ENCODE data around the gene CALN1. TPM values are rescaled to one million over a fixed set of nuclear protein-coding genes. Genes with fewer than 3 reads are reported as not detected.

CALN1 gene
- total RNA-seq, 2 experiments from 2014 or later = not detected

DNA sequence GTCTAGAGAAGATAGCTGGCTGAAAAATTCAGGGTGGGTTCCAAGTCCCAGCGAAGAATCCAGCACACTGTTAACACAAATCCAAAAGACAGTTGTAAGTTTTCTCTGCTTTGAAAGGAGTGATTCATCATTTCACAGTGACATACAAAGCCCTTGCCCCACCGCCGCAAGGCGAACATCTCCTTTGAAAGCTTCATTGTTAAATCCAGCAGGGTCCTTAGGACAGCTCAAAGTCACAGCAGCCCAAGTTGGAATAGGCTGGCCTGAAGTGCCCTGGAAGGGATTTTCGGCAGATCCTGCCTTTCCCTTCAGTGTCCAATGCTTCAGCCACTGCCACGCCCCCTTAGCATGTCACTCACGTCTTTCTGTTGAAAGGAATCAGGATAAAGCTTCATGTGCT, 526.1 kb downstream of the CALN1 start:
- ATAC-seq = no peak
- CTCF ChIA-PET = no interaction called here
- H3K4me3 Mint-ChIP-seq = no peak overlapping the region

DNA sequence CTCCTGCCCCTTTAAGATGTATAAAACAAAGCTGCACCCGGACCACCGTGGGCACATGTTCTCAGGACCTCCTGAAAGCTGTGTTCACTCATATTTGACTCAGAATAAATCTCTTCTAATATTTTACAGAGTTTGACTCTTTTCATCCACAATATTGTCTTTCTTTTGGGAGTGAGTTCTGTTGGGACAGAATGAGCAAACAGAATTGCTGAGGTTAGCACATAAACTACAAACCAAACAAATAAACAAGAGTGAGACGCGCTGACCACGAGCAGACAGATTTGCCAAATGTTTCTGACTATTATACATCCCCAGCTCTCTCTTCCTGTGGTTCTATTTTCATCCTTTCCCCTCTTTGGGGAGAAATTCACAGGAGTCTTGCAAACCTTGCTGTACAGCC, 526.7 kb downstream of the CALN1 start:
- ATAC-seq (no peak), DNase-seq (no peak)
- no peaks in the 10 kb centered on the region for H3K36me3 Mint-ChIP-seq (ENCODE audit: low read depth)
- peaks cover 9% of the 10 kb centered on the region for H3K9me3 Mint-ChIP-seq (ENCODE audit: insufficient read depth)
- ChIA-PET POLR2A (no interaction called here), CTCF (no interaction called here)
- no peak overlapping the region for H3K4me3 Mint-ChIP-seq
- no peak overlapping the region for H3K27ac Mint-ChIP-seq
- H3K4me1 Mint-ChIP-seq (ENCODE audit: low read depth) = no peaks in the 10 kb centered on the region
- no peaks in the 10 kb centered on the region for H3K27me3 Mint-ChIP-seq (ENCODE audit: low read depth)

More for the DNA sequence above, 526.1 kb downstream of the CALN1 start:
- POLR2A ChIA-PET = no interaction called here
- peaks cover 9% of the 10 kb centered on the region for H3K9me3 Mint-ChIP-seq (ENCODE audit: insufficient read depth)
- H3K36me3 Mint-ChIP-seq (ENCODE audit: low read depth) = no peaks in the 10 kb centered on the region
- no peaks in the 10 kb centered on the region for H3K27me3 Mint-ChIP-seq (ENCODE audit: low read depth)
- no peak for DNase-seq
- H3K27ac Mint-ChIP-seq = no peak overlapping the region
- no peaks in the 10 kb centered on the region for H3K4me1 Mint-ChIP-seq (ENCODE audit: low read depth)

DNA sequence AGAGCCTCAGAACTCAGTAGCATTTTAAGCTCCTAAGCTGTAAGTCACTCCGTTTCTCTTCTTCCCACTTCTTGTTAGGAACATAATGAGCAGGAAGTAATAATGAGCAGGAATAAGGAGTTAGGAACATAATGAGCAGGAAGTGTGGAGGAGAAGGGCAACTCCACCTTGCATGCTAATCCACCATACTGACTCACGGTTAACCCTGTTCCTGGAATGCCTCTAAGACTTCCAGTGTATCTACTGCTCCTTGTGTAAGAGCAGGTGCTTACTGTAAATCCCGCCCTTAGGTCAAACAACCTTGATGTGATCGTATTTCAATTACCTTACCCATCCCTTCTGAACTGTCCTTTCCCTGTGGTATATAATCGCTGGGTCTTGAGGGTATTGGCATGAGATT, 528.7 kb downstream of the CALN1 start:
- DNase-seq = no peak
- no peak overlapping the region for H3K4me3 Mint-ChIP-seq
- H3K4me1 Mint-ChIP-seq (ENCODE audit: low read depth) = no peaks in the 10 kb centered on the region
- no peaks in the 10 kb centered on the region for H3K27me3 Mint-ChIP-seq (ENCODE audit: low read depth)
- H3K36me3 Mint-ChIP-seq (ENCODE audit: low read depth) = no peaks in the 10 kb centered on the region
- no peak for ATAC-seq
- H3K9me3 Mint-ChIP-seq (ENCODE audit: insufficient read depth) = peaks cover 18% of the 10 kb centered on the region
- ChIA-PET CTCF (no interaction called here), POLR2A (no interaction called here)
- no peak overlapping the region for H3K27ac Mint-ChIP-seq

DNA sequence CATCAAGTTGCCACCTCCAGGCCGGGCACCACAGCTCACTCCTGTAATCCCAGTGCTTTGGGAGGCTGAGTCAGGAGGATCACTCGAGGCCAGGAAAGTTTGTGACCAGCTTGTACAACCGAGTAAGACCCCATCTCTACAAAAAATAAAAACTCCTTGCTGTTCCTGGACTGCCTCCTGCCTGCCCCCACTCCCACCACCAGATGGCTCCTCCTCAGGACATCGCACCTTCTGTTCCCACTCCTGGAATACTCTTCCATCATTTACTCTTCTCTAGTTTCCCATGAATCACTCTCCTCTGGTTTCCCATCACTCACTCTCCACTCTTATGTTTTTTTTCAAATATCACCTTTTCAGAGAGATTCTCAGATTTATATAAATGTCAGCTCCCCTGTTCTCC, 540.7 kb downstream of the CALN1 start:
- Mint-ChIP-seq H3K27me3 (ENCODE audit: low read depth) (no peaks in the 10 kb centered on the region), H3K36me3 (ENCODE audit: low read depth) (no peaks in the 10 kb centered on the region), H3K4me3 (no peak overlapping the region), H3K9me3 (ENCODE audit: insufficient read depth) (peaks cover 7% of the 10 kb centered on the region), H3K4me1 (ENCODE audit: low read depth) (no peaks in the 10 kb centered on the region), H3K27ac (no peak overlapping the region)
- CTCF ChIA-PET = interaction anchor here (0.7 kb wide), 1 partner anchor 623 kb away, joined by 3 read pairs; no protein-coding TSS in a partner anchor
- POLR2A ChIA-PET = no interaction called here
- ATAC-seq = no peak
- no peak for DNase-seq

DNA sequence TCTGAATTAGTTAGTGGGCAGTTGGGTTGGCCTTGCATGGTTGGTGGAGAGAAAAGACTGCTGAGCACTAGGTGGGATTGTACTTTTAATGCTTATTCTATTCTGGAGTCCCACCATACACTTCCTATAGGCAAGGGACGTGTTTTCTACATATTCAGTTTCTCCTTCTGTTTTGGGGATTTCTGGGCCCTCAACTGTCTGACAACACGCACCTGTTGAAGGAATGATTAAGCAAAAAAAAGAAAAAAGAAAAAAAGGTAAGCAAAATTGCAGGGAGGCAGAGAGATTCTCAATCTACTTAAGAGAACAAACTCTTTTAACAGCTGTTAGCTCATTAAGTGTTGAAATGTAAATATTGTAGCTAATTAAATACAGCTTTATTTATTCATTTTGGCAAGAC, 541.3 kb downstream of the CALN1 start:
- Mint-ChIP-seq H3K27me3 (ENCODE audit: low read depth) (no peaks in the 10 kb centered on the region), H3K4me1 (ENCODE audit: low read depth) (no peaks in the 10 kb centered on the region), H3K9me3 (ENCODE audit: insufficient read depth) (peaks cover 7% of the 10 kb centered on the region), H3K27ac (no peak overlapping the region), H3K36me3 (ENCODE audit: low read depth) (no peaks in the 10 kb centered on the region), H3K4me3 (no peak overlapping the region)
- no peak for ATAC-seq
- CTCF ChIA-PET = interaction anchor here (0.7 kb wide), 1 partner anchor 624 kb away, joined by 3 read pairs; no protein-coding TSS in a partner anchor
- no peak for DNase-seq
- POLR2A ChIA-PET = interaction anchor here (0.6 kb wide), 1 partner anchor 625 kb away, joined by 5 read pairs; no protein-coding TSS in a partner anchor

DNA sequence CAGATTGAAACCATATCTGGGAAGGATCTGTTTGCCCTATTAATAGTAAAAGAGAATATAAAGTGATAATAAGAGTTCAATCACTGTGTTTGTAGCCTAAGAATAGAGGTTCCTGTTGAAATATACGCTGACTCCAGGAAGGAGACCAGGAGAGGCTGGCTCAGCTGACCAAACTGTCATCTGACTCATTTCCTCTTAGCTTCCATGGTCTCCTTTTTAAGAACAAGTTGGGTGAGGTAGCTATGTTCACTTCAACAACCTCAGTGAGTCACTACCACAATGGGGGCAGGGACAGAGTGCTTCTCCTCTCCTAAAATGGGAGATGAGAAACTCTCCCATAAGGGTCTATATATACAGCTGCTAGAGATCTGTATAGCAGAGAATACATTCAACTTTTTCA, 543.3 kb downstream of the CALN1 start:
- DNase-seq (no peak), ATAC-seq (no peak)
- CTCF ChIA-PET = no interaction called here
- no peaks in the 10 kb centered on the region for H3K27me3 Mint-ChIP-seq (ENCODE audit: low read depth)
- no peaks in the 10 kb centered on the region for H3K36me3 Mint-ChIP-seq (ENCODE audit: low read depth)
- H3K4me1 Mint-ChIP-seq (ENCODE audit: low read depth) = no peaks in the 10 kb centered on the region
- H3K27ac Mint-ChIP-seq = no peak overlapping the region
- H3K9me3 Mint-ChIP-seq (ENCODE audit: insufficient read depth) = peaks cover 3% of the 10 kb centered on the region
- H3K4me3 Mint-ChIP-seq = no peak overlapping the region
- POLR2A ChIA-PET = no interaction called here

DNA sequence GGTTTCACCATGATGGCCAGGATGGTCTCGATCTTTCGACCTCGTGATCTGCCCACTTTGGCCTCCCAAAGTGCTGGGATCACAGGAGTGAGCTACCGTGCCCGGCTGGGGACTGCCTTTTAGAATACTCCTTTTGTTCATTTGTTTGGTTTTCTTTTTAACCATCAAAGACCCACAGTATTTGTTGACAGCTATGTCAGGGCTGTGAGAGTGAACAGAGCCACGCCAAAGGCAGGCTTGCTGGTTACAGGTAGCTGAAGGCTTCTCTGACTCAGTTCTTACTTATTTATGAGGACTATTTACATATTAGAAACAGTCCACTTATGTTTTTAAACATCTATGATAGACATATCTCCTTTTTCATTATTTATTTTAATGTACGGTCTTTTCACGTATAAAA, 544.5 kb downstream of the CALN1 start:
- Mint-ChIP-seq H3K4me1 (ENCODE audit: low read depth) (no peaks in the 10 kb centered on the region), H3K36me3 (ENCODE audit: low read depth) (no peaks in the 10 kb centered on the region), H3K27me3 (ENCODE audit: low read depth) (no peaks in the 10 kb centered on the region), H3K9me3 (ENCODE audit: insufficient read depth) (peaks cover 3% of the 10 kb centered on the region), H3K4me3 (no peak overlapping the region), H3K27ac (no peak overlapping the region)
- CTCF ChIA-PET = no interaction called here
- POLR2A ChIA-PET = no interaction called here
- ATAC-seq (no peak), DNase-seq (no peak)

DNA sequence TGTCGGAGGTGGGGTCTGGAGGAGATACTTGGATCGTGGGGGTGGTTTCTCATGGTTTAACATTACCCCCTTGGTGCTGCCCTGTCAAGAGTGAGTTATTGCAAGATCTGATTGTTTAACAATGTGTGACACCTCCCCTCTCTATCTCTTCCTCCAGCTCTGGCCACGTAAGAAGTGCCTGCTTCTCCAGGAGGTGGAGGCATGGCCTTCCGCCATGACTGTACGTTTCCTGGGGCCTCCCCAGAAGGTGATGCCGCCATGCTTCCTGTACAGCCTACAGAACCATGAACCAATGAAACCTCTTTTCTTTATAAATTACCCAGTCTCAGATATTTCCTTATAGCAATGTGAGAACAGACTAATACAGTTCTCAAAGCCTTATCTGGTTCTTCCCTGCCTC, 547.0 kb downstream of the CALN1 start:
- peaks cover 3% of the 10 kb centered on the region for H3K9me3 Mint-ChIP-seq (ENCODE audit: insufficient read depth)
- POLR2A ChIA-PET = no interaction called here

DNA sequence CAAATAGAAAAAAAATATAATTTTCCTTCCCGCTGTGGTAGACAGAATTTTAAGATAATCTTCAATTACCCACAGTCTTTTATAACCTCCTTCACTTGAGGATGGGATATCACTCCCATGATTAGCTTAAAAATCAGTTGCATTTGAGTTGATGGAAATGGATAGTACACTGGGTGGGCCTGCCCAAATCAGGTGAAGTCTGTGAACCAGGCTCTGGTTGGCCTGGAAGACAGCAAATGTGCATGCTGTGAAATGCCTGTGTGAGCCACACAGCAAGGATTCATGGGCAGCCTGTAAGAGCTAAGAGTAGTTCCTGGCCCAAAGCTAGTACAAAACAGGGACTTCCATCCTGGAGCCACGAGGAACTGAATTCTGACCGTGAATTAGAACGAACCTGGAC, 548.0 kb downstream of the CALN1 start:
- no peaks in the 10 kb centered on the region for H3K4me1 Mint-ChIP-seq (ENCODE audit: low read depth)
- no peak for DNase-seq
- H3K27me3 Mint-ChIP-seq (ENCODE audit: low read depth) = no peaks in the 10 kb centered on the region
- ChIA-PET CTCF (no interaction called here), POLR2A (no interaction called here)
- ATAC-seq = no peak
- no peak overlapping the region for H3K27ac Mint-ChIP-seq
- H3K9me3 Mint-ChIP-seq (ENCODE audit: insufficient read depth) = peaks cover 3% of the 10 kb centered on the region
- H3K4me3 Mint-ChIP-seq = no peak overlapping the region
- H3K36me3 Mint-ChIP-seq (ENCODE audit: low read depth) = no peaks in the 10 kb centered on the region

More for the DNA sequence above, 547.0 kb downstream of the CALN1 start:
- CTCF ChIA-PET = no interaction called here
- Mint-ChIP-seq H3K4me3 (no peak overlapping the region), H3K27ac (no peak overlapping the region), H3K36me3 (ENCODE audit: low read depth) (no peaks in the 10 kb centered on the region), H3K4me1 (ENCODE audit: low read depth) (no peaks in the 10 kb centered on the region), H3K27me3 (ENCODE audit: low read depth) (no peaks in the 10 kb centered on the region)
- ATAC-seq (no peak), DNase-seq (no peak)

DNA sequence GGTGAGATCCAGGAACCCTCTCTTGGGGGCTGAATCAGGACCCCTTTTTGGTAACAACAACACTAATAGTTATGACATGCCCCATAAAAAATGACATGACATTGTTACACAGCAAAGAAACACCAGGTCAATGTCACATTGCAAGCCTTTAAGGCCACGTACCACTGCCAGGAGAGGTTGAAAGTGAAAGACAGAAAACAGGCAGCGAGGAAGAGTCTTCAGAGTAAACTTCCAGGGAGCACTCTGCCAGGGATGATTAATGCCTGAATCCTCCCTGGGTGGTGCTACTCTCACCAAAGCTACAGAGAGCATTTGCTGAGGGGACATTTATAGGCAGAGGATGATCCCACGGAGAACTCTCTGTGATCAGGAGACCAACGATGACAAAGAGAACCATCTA, 551.6 kb downstream of the CALN1 start:
- no peaks in the 10 kb centered on the region for H3K9me3 Mint-ChIP-seq (ENCODE audit: insufficient read depth)
- no peak overlapping the region for H3K4me3 Mint-ChIP-seq
- POLR2A ChIA-PET = no interaction called here
- ATAC-seq (no peak), DNase-seq (no peak)
- CTCF ChIA-PET = no interaction called here
- no peaks in the 10 kb centered on the region for H3K36me3 Mint-ChIP-seq (ENCODE audit: low read depth)
- H3K27me3 Mint-ChIP-seq (ENCODE audit: low read depth) = no peaks in the 10 kb centered on the region
- no peak overlapping the region for H3K27ac Mint-ChIP-seq
- H3K4me1 Mint-ChIP-seq (ENCODE audit: low read depth) = no peaks in the 10 kb centered on the region

DNA sequence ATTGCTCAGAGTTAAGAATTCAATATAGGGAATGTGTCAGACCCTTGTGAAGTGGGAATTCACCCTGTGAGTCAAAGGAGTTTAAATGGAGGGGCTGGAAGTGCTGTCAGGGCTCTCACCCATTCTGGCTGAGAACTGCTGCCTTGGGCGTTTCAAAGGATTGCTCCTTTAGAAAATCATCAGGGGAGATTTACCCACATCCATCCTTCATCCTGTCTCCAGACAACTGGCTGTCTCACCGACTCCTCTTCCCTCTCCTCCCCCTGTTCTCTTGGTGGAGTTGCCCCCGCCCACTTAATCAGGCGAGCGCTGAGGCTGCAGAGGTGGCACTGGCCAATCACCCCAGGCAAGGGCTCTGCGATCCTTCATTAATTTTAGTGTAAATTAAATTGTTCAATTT, 554.8 kb downstream of the CALN1 start:
- DNase-seq (no peak), ATAC-seq (no peak)
- Mint-ChIP-seq H3K9me3 (ENCODE audit: insufficient read depth) (no peaks in the 10 kb centered on the region), H3K4me3 (no peak overlapping the region), H3K27ac (no peak overlapping the region), H3K36me3 (ENCODE audit: low read depth) (no peaks in the 10 kb centered on the region), H3K4me1 (ENCODE audit: low read depth) (no peaks in the 10 kb centered on the region), H3K27me3 (ENCODE audit: low read depth) (no peaks in the 10 kb centered on the region)
- POLR2A ChIA-PET = no interaction called here
- CTCF ChIA-PET = no interaction called here

DNA sequence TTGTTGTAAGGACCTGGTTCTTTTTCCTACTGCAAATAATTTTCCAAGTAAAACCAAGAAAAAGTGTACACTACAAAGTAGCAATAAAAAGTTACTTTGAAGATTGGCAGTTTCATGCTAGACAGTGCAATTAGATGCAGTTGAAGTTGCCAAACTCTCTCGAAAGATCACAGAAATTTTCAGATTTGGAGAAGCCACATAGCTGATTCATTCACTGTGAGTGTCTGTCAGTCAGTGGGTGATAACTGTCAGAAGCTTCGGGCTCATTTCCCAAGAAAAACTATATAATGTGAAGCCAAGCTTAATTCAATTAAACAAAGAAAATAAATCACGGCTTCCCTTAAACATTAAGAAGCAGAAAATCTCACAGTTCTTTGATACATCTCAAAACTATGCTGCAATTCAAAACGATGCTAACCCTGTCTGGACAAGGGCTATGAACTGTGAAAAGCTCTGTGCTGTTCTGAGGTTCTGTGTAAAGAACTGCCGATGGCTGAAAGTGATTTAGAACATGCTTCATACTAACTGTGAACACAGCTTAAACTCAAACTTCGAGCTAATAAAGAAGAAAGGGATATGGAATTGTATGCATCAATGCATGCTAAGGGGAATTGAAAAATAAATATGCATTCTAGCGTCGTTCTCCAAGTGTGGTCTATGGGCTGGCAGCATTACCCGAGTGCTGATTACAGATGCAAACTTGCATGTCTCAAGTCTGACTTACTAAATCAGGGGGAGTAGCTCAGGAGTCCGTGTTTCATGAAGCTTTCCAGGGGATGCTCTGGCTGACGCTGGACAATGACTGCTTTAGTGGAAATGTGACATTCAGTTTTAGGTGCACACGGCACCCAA, 557.4 kb downstream of the CALN1 start:
- ChIA-PET POLR2A (no interaction called here), CTCF (no interaction called here)
- Mint-ChIP-seq H3K4me1 (ENCODE audit: low read depth) (no peaks in the 10 kb centered on the region), H3K36me3 (ENCODE audit: low read depth) (no peaks in the 10 kb centered on the region), H3K9me3 (ENCODE audit: insufficient read depth) (no peaks in the 10 kb centered on the region), H3K27ac (no peak overlapping the region), H3K27me3 (ENCODE audit: low read depth) (no peaks in the 10 kb centered on the region), H3K4me3 (no peak overlapping the region)
- no peak for DNase-seq
- no peak for ATAC-seq

Measured in activated CD8-positive, alpha-beta T cell treated with anti-CD3 and anti-CD28 coated beads, Interleukin-2, amount 10 ng/mL, durations not matched to agents 7 days and 5 days (primary cell).